NCI-H69 (cell line): Measurements from ENCODE around the gene GOLGA6B.
"Not testable (repeated sequence)": the region's sequence is repeated elsewhere in the genome, so short reads cannot be mapped to it uniquely, and the experiment has no call there.

Experiments used
- DNase-seq: peaks from one replicate; lab custom pipeline; 2025; lab: John Stamatoyannopoulos, UW

The GOLGA6B gene

GRCh38 chr15:72669803-72670202, 15.3 kb downstream of the GOLGA6B start:
- not testable (repeated sequence) for DNase-seq

DNA sequence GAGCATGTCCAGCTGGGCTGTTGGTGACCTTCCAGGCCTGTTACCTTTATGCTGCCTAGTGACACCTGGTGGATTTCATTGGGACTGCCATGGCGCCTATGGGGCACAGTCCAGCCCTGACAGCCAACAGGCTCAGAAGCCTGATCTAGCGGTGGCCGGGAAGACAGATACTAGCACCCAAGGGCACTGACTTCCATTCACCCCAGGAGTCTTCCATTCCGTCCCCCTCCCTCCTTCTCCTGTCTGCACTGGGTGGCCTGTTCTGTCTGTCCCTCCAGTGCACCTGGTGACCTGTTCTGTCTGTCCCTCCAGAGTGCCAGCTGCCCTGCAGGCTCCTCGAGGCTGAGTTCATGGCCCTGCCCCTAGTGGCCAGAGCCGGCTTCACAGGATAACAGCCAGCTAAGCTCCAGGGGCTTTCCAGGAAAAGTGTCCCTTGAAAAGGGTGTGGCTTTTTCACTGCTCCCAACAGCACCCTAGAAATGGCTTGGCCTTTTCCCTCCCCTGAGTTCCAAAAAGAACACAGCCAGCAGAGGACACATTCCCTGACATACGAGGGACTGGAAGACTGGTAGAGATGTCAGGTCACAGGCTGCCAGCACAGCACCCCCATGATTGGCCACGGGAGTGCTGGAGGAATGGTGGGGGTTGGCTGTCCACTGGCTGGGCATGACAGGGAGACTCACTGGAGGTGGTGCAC, 16.3 kb downstream of the GOLGA6B start:
- DNase-seq: not testable (repeated sequence)

DNA sequence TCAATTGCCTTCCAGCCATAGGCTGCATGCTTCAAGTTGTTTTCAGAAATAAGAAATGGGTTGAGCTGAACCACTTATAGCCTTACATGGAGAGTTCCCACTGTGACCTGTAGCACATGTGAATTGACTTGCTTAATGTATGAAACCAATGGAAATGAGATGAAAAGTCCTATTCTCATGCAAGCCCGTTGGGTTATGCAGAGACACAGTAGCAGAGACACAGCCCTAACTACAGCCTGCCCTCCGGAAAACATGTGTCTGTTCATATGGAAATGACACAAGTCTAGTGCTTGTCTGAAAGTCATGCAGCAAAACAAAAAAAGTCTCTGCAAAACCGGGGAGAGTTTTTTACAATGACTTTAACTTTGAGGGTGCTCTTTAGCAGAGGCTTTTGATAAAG, 17.0 kb downstream of the GOLGA6B start:
- DNase-seq: no peak

DNA sequence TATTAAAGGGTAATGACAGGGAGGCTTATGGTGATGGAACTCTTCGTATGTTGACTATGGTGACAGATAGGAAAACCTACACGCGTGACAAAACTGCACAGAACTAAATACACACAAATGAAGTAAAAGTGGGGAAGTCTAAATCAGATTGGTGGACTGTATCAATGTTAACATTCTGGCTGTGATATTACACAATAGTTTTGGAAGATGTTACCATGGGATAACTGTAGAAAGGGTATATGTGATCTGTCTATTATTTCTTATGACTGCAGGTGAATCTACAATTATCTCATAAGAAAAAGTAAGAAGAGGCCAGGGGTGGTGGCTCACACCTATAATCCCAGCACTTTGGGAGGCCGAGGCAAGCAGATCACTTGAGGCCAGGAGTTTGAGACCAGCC, 22.3 kb downstream of the GOLGA6B start:
- no peak for DNase-seq

DNA sequence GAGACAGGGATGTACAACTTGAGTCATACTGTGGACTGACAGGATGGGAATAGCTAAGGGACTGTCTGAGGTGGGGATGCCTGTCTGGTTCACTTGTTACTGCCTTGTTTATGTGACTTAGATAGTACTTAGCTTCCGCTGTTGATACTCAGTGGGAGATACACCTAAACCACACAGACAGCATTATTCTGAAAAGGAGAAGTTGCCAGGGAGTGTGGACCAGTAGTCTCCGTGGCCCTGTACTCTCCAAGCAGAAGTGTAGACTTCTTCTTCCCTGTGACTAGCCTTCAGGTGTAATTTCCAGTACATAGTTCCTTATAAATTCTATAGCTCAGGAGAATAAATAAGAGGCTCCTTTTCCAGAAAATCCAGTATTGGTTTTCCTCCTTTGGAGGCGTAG, 26.4 kb downstream of the GOLGA6B start:
- DNase-seq: no peak

DNA sequence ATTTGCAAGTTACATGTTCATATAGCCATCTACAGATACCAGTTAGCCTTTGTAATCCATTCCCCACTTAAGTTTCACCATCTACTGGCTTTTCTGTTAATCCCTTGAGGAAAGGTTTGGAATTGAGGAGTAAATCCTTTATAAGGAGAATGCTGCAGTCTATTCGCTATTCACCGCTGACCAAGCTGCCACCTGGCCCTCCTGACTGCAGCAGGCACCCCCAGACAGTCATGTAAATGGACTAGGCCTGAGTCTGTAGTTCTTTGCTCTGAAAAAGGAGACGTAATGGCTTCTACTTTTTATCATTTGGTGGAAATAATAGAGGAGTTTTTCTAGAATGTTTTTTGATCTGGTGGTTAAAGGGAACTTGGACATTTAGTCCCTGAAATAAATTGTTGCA, 28.3 kb downstream of the GOLGA6B start:
- no peak for DNase-seq

DNA sequence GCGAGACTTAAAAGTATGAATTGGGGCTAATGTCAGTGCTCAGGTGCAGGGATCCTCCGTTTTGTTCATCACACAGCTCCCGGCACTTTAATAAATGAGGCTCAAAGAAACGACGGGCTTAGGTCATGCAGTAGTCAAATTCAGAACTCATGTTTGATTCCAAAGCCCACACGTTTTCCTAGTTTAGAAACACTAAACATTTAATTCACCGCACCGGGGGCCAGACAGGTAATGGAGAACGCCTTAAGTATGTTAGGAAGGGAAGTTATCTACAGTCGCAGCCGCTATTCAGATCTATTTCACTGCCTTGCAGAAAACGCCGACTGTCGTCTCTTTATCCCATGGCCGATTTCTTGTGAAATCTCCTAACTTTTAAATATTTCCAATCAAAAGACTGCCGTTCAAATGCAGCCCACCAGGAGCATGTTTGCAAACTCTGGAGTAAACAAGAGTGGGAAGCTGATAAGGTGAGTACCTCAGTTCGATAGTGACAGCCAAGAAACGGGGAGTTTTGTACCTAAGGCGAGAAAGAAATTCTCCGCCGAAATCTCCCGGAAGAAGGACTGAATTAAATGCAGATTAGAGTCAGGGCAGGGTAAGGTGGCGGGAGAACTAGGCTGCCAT, 30.9 kb downstream of the GOLGA6B start:
- DNase-seq: no peak

DNA sequence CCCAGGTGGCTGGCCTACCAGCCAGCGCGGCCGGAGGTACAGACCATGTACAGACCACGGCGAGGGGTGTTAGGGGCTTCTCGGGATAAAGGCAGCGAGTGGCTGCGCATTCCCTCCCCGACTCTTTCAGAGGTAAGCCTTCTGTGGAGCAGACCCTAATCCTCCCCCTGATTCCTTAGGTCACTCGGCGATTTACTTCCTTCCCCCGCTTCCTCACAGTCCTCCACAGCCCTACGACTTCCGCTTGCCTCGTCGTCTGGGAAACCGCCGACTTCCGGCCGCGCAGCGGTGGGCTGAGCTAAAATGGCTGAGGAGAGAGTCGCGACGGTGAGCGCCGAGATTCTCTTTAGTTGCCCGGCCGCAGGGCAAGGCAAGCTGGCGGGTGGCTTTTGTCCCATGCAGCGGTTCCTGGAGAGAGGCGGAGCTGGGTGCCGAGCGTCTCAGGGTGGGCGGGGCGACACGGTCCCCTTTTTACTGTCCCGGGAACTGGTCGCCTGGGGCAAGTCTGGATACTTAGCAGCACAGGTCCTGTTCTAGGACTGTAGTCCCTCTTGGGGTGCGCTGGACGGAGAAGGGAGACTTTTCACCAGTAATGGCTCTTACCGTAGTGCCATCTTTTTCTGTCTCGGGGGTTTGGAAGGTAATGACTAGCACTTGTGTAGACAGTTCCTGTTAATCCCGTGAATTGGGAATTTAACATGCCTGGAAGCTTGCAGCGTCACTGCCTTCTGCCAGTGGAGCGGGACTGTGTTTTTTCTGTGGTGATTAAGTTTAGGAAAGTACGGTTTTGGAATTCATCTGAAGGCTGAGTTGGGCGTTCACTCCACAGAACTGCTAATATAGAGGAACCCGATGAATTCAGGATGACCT, 31.7 kb downstream of the GOLGA6B start, which contains the start of the genes BBS4 and HIGD2B:
Gene BBS4 (plus strand): TSS at position 283 of the 870 bp plus-strand sequence. CDS start 21 bp downstream, at position 304.
Gene HIGD2B (minus strand): TSS at position 258 of the 870 bp plus-strand sequence. CDS start 9,808 bp downstream, outside the sequence.
- DNase-seq: no peak

DNA sequence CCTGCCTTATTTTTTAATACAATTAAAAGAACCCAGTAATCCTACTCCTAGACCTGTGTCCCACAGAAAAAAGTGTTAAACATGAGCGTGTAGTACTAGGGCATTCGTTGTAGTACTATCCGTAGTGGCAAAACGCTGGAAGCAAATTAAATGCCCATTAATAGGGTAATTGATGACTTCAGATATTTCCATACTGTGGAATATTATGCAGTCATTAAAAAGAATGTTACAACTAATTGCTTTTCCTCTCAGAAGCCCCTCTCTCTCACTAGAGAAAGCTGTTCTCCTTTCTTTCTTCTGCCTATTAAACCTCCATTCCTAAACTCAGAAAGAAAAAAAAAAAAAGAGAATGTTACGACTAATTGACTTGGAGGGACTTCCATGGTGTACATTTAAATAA, 34.2 kb downstream of the GOLGA6B start:
- DNase-seq: no peak

- DNase-seq: no peak
Observed at GRCh38 chr15:72690938-72691337, 36.4 kb downstream of the GOLGA6B start.

- no peak for DNase-seq
Observed at GRCh38 chr15:72698938-72699337, 44.4 kb downstream of the GOLGA6B start.

- DNase-seq: no peak
Observed at GRCh38 chr15:72700076-72700475, 45.6 kb downstream of the GOLGA6B start.

- DNase-seq: no peak
Observed at GRCh38 chr15:72706266-72706665, 51.8 kb downstream of the GOLGA6B start.

- not testable (repeated sequence) for DNase-seq
Observed at GRCh38 chr15:72708551-72709303, 54.2 kb downstream of the GOLGA6B start.
